Measurements from ENCODE around the gene SLC17A4.

Gene SLC17A4

GRCh38 chr6:25750906-25751305 lies 3.6 kb upstream of the SLC17A4 start:
- DNase-seq = no peak

- DNase-seq = no peak
Observed at GRCh38 chr6:25753079-25753478, 1.5 kb upstream of the SLC17A4 start.

- DNase-seq = no peak
Observed at GRCh38 chr6:25755483-25755882, 941 bp downstream of the SLC17A4 start.

GRCh38 chr6:25756382-25757363 lies 2.1 kb downstream of the SLC17A4 start:
- no peak for DNase-seq

GRCh38 chr6:25757936-25758642 lies 3.5 kb downstream of the SLC17A4 start:
- no peak for DNase-seq

GRCh38 chr6:25764611-25765010 lies 10.1 kb downstream of the SLC17A4 start:
- DNase-seq = no peak

GRCh38 chr6:25768566-25768965 lies 14.0 kb downstream of the SLC17A4 start:
- no peak for DNase-seq

GRCh38 chr6:25769983-25770382 lies 15.4 kb downstream of the SLC17A4 start:
- DNase-seq = no peak

- no peak for DNase-seq
Observed at GRCh38 chr6:25774120-25774715, 19.7 kb downstream of the SLC17A4 start.

GRCh38 chr6:25777031-25777430 lies 22.5 kb downstream of the SLC17A4 start:
- DNase-seq = no peak

- no peak for DNase-seq
Observed at GRCh38 chr6:25777856-25778649, 23.5 kb downstream of the SLC17A4 start.

GRCh38 chr6:25781134-25781533 lies 26.6 kb downstream of the SLC17A4 start:
- DNase-seq = no peak

- DNase-seq = no peak
Observed at GRCh38 chr6:25787428-25787827, 32.9 kb downstream of the SLC17A4 start.

- no peak for DNase-seq
Observed at GRCh38 chr6:25788305-25788922, 33.9 kb downstream of the SLC17A4 start.

- no peak for DNase-seq
Observed at GRCh38 chr6:25789475-25789874, 34.9 kb downstream of the SLC17A4 start.

GRCh38 chr6:25792016-25792415 lies 37.5 kb downstream of the SLC17A4 start:
- no peak for DNase-seq

GRCh38 chr6:25793970-25794369 lies 39.4 kb downstream of the SLC17A4 start:
- no peak for DNase-seq

- DNase-seq = no peak
Observed at GRCh38 chr6:25794784-25795183, 40.2 kb downstream of the SLC17A4 start.

- no peak for DNase-seq
Observed at GRCh38 chr6:25801436-25801835, 46.9 kb downstream of the SLC17A4 start.

- DNase-seq = no peak
Observed at GRCh38 chr6:25804804-25805203, 50.3 kb downstream of the SLC17A4 start.

GRCh38 chr6:25815194-25815593 lies 60.7 kb downstream of the SLC17A4 start:
- no peak for DNase-seq

GRCh38 chr6:25816252-25816651 lies 61.7 kb downstream of the SLC17A4 start:
- no peak for DNase-seq

Measured in SHP77 treated with DMSO at 0.1 percent for 48 hours (cell line).